Thoracic aorta (tissue), 2 donors: ENCODE results near the gene FANCL. TPM values are rescaled to one million over a fixed set of nuclear protein-coding genes. Genes with fewer than 3 reads are reported as not detected.
"Not testable (repeated sequence)": the region's sequence is repeated elsewhere in the genome, so short reads cannot be mapped to it uniquely, and the experiment has no call there.

Source experiments
- ATAC-seq: fragments of 150-250 bp; one replicate; pipeline ENCODE4 v1.8.0; 2017; ENCODE audit warnings: low read depth; ENCODE audit not compliant: insufficient number of reproducible peaks, low FRiP score
- DNase-seq: peaks from one replicate; pipeline ENCODE4 v3.0.0-alpha.2; 2020; ENCODE audit warnings: low spot score
- H3K27ac ChIP-seq, 2 donors: fragments of 200-600 bp; sonication (generic); 1 replicate in 1 of 2; 2 replicates in 1 of 2; pipeline ENCODE4 v1.5.1; 2016; ENCODE audit warnings: mild to moderate bottlenecking in 2 of 2, moderate library complexity in 2 of 2
- H3K27me3 ChIP-seq: fragments of 200-600 bp; sonication (generic); replicated peaks from 2 replicates; pipeline ENCODE4 v1.6.0; 2016; ENCODE audit warnings: mild to moderate bottlenecking; ENCODE audit not compliant: insufficient read depth
- H3K36me3 ChIP-seq: fragments of 200-600 bp; sonication (generic); one replicate; pipeline ENCODE4 v1.5.1; 2016
- H3K4me1 ChIP-seq, 2 donors: fragments of 200-600 bp; sonication (generic); 1 replicate in 1 of 2; 2 replicates in 1 of 2; pipeline versions ENCODE4 v1.5.1 to v1.6.0; 2016; ENCODE audit warnings: low read depth in 2 of 2, mild to moderate bottlenecking in 1 of 2; ENCODE audit not compliant: control insufficient read depth in 1 of 2
- H3K4me3 ChIP-seq: fragments of 200-600 bp; sonication (generic); 2 replicates; pipeline ENCODE4 v1.5.1; 2016; ENCODE audit warnings: mild to moderate bottlenecking
- H3K9me3 ChIP-seq: fragments of 200-600 bp; sonication (generic); 2 replicates; pipeline ENCODE4 v1.5.1; 2016
- CTCF ChIP-seq: fragments of 200-600 bp; sonication (generic); IDR thresholded peaks from one replicate; pipeline ENCODE4 v1.5.1; 2019; ENCODE audit warnings: antibody characterized with exemption
- total RNA-seq, 2 donors: library from RNA; depleted of rRNA; stranded (reverse); fragments of >200 nt; gene quantifications; one replicate each; pipeline versions ENCODE4 v1.1.0 to v1.2.3, GENCODE V29; 2016

Gene FANCL
- total RNA-seq, 2 donors from 2014 or later: 16.5 to 20.2 TPM

GRCh38 chr2:58227171-58227917 is 13.8 kb downstream of the FANCL start:
- no peak for DNase-seq
- no peak overlapping the region for H3K27ac ChIP-seq
- no peak overlapping the region for H3K4me3 ChIP-seq
- TF ChIP-seq CTCF: no peak
- H3K4me1 ChIP-seq: no peaks in the 10 kb centered on the region
- no peaks in the 10 kb centered on the region for H3K27me3 ChIP-seq
- H3K36me3 ChIP-seq: peaks cover 3% of the 10 kb centered on the region
- no peak for ATAC-seq
- no peaks in the 10 kb centered on the region for H3K9me3 ChIP-seq

- no peak for TF ChIP-seq CTCF
- ATAC-seq (no peak), DNase-seq (no peak)
- Histone ChIP-seq H3K9me3 (no peaks in the 10 kb centered on the region), H3K27ac (no peak overlapping the region), H3K27me3 (no peaks in the 10 kb centered on the region), H3K4me1 (no peaks in the 10 kb centered on the region), H3K36me3 (peaks cover 1% of the 10 kb centered on the region), H3K4me3 (no peak overlapping the region)
Observed at GRCh38 chr2:58221909-58222308, 19.2 kb downstream of the FANCL start.

GRCh38 chr2:58215429-58215828 is 25.7 kb downstream of the FANCL start:
- ATAC-seq (no peak), DNase-seq (no peak)
- no peak for TF ChIP-seq CTCF
- Histone ChIP-seq H3K27me3 (no peaks in the 10 kb centered on the region), H3K4me3 (no peak overlapping the region), H3K36me3 (peaks cover 5% of the 10 kb centered on the region), H3K27ac (no peak overlapping the region), H3K4me1 (no peaks in the 10 kb centered on the region), H3K9me3 (no peaks in the 10 kb centered on the region)

GRCh38 chr2:58210951-58211568 is 30.1 kb downstream of the FANCL start:
- ATAC-seq, H3K9me3 ChIP-seq, H3K27me3 ChIP-seq, DNase-seq, H3K27ac ChIP-seq, H3K36me3 ChIP-seq, H3K4me3 ChIP-seq, H3K4me1 ChIP-seq: not testable (repeated sequence)

- Histone ChIP-seq H3K36me3 (no peaks in the 10 kb centered on the region), H3K27me3 (no peaks in the 10 kb centered on the region), H3K4me3 (no peak overlapping the region), H3K9me3 (no peaks in the 10 kb centered on the region), H3K4me1 (no peaks in the 10 kb centered on the region), H3K27ac (no peak overlapping the region)
- TF ChIP-seq CTCF: no peak
- ATAC-seq (no peak), DNase-seq (no peak)
Observed at GRCh38 chr2:58207189-58207588, 33.9 kb downstream of the FANCL start.
